HG03045 (cell line): Measurements from ENCODE around the gene RPLP1.

Source experiments
- ATAC-seq: cut with Tn5 transposase; IDR thresholded peaks from one replicate; pipeline ENCODE4 v1.9.1; 2021; ENCODE audit warnings: mild to moderate bottlenecking, moderate library complexity; ENCODE audit not compliant: unreplicated experiment

The RPLP1 gene

DNA sequence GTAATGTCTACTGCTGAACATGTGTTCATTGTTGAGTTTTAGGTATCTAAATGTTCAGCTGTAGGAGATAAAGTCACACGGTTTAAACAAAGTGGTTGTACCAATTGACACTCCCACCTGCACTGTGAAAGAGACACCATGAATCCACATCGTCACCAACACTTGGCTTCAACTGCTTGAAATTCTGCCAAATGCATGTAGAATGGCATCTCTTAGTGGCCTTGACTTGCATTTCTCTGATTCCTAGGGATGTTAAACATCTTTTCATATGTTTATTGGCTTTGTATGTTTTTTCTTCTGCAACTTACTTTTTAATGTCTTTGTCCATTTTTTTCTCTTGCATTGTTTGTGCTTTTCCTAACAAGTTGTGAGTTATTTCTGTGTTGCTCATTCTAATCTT lies 43.4 kb downstream of the RPLP1 start:
- ATAC-seq = no peak

DNA sequence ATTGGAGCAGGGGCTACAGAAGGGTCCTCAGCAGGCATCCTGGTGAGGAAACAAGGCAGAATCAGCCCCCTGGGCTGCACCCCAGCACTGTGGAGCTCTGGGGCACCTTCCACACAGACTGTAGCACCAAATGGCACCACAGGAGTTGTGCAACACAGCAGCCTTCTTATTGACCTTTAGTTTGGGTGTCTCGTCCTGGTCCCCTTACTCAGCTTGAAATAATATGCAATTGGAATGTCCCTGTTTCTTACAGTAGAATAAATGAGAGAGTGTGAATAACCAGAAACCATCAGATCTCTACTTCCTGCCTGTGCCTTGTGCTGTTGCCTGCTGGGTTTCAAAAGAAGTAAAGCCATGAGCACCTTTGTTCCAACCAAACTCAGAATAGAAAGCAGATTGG lies 44.5 kb downstream of the RPLP1 start:
- no peak for ATAC-seq

DNA sequence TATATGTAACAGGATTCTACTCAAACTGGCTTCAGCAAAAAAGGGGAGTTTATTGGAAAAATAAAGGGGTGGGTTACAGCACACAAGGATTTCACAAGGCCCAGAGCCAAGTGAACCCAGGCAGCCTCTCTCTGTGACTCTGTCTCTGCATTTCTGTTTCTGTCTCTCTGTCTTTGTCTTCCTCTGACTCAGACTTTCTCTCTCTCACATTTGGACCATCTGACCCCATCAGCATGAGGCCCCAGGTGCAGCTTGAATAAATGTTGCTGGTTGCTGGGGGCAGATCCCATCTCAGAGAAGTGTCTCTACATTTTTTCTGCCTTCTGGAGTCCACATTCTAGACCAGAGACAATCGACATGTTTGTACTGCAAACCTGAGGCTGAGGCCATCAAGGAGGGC lies 45.0 kb downstream of the RPLP1 start:
- ATAC-seq = no peak

DNA sequence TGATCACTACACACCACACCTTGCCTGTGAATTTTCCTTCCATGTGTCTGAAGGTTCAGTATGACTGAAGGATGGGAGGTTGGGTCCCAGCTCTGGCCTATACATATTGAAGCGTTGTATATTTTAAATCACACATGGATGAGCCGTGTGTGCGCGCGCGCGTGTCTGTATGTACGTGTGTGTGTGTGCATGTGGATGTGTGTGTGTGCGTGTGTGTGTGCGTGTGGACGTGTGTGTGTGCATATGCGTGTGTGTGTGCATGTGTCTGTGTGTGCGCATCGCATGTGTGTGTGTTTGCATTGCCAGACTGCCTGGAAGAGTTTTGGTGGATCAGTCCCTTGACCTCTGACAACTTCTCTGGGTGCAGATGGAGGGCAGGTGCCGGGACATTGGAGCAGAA lies 45.7 kb downstream of the RPLP1 start:
- ATAC-seq = no peak

DNA sequence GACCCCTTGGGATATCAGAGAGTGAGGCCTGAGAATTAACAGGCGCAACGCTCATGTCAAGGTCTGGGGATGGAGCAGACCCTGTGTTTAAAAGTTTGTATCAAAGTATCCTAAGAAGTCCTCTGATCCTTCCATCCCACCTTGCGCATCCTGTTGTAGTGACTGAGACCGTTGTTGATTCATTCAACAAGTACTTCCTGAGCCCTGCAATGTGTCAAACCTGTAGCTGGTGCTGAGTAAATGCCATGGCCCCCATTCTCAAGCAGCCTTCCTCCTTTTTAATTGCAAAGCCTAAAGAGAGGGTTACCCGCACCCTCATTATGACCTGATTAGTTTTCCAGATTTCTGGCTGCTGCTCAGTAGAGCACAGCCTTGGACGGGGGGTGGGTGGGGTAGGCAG lies 46.4 kb downstream of the RPLP1 start:
- no peak for ATAC-seq

DNA sequence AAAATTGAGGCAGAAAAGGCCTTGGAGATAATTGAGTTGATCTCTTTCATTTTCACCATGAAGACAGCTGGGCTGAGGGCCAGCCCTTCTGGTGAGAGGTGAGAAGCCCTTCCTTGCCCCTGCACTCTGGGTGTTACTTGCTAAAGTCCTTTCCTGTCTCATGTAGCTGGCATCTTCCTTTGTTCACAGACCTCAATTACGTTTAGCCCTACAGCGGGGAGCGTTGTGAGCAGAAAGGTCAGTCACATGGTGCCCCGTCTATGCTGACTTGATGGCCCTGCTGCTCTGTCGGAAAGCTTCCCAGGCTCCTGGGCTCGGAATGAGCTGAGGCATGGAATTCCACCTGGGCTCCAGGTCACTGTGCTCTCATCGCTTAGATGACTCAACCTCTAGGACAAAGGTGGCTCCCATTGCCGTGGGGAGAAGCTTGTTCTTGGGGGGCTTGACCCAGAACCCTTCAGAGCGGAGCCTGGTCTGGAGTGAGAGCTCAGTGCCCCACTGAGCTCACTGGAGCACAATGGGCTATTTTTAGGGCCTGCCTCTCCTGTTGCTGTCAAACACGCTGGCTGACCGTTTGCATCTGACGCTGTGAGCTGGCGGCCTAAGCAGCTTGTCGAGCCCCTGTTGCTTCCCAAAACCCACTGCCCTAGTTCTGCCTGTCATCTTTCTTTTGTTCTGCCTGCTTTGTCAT lies 47.0 kb downstream of the RPLP1 start:
- ATAC-seq = no peak

DNA sequence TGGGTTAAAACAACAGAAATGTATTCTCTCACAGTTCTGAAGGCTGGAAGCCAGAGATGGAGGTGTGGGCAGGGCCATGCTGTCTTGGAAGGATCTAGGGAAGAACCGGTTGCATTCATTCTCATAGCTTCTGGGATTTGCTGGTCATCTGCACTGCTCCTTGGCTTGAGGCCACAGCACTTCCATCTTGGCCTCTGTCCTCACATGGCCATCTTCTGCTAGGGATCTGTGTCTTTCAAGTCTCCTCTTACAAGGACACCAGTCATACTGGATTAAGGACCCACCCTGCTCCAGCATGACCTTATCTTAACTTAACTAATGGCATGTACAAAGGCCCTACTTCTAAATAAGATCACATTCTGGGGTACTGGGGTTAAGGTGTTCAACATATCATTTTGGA lies 47.7 kb downstream of the RPLP1 start:
- ATAC-seq = no peak

DNA sequence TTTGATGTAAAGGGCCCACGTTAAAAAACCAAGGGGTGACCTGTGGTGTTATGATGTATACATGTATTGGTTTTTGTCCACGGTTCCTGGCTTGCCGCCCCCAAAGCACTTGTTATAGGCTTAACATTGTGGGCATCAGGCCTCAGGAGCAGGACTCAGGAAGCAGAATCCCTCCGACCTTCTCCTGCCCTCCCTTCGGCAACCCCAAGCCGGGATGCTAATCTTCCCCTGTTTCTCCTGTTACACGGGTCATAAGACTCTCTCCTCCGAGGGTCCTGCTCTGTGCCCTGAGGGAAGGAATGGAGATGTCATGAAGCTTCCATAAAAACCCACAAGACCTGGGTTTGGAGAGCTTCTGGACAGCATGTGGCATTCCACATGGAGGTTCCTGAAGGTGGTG lies 48.8 kb downstream of the RPLP1 start:
- no peak for ATAC-seq

DNA sequence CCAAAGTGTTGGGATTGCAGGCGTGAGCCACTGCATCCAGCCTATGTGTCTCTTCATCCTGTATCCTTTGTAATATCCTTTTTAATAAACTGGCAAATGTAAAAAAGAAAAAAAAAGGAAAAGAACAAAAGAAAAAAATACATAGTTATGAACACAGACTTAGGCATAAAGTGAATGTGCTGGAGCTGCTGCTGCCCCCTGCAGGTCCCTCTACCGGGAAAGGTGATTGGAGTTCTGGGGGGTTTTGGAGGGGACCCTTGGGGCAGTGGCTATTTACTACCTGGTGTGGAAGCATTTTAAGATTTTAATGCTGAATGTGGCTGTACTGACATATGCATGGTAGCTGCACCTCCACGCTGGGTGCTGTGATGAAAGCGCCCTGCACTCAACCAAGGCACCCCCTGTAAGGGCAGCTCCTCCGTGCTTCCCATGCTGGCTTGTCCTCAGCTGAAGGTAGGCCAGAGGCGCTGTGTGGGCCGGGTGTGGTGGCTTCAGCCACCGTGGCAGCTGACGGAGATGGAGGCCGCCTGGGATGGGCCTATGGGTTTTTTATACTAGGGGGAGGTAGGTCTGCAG lies 49.9 kb downstream of the RPLP1 start:
- no peak for ATAC-seq

DNA sequence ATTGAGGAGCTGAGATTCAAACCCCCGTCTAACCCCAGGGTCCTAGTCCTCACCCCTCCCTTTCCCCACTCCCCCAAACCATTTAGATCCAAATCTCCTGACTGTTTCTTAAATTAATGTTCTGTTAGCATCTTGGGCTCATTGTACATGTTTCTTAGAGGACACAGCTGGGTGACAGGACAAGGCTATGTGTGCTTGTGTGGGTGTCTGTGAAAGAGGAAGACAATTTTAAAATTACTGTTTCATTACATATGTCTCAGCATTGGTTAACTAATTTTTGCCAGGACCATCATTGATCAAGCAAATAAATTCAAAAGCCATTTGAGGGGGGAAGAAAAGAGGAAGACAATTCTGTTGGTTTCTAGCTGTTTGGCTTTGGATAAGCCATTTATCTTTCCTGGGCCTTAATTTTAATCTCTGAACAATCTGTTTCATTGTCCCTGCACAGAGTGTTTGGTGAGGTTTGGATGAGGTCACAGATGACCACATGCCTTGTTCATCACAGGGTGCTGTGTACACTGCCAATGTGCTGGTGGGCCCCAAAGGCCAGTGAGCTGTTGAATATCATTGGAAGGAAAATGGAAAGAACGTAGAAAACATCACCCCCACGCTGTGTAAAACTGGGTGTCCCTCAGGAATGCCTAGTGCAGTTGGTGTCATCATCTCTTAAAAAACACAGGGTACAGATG lies 51.9 kb downstream of the RPLP1 start:
- no peak for ATAC-seq
